Right renal cortex interstitium (tissue), 3 donors: ENCODE data around the gene PLEKHA1. TPM values are rescaled to one million over a fixed set of nuclear protein-coding genes. Genes with fewer than 3 reads are reported as not detected.

Source experiments
- DNase-seq, 3 donors: peaks; one replicate each; pipeline ENCODE4 v3.0.0-alpha.2; 2013; ENCODE audit warnings: low read depth in 3 of 3, low spot score in 2 of 3
- polyA plus RNA-seq, 3 donors: library from polyadenylated mRNA; unstranded; fragments of 120-200 nt; gene quantifications; one replicate each; pipeline ENCODE4 v1.2.1, GENCODE V29; 2013; ENCODE audit not compliant: insufficient read length in 3 of 3

Gene PLEKHA1
- polyA plus RNA-seq, 3 donors = 91.8 to 105 (median 94.5) TPM

DNA sequence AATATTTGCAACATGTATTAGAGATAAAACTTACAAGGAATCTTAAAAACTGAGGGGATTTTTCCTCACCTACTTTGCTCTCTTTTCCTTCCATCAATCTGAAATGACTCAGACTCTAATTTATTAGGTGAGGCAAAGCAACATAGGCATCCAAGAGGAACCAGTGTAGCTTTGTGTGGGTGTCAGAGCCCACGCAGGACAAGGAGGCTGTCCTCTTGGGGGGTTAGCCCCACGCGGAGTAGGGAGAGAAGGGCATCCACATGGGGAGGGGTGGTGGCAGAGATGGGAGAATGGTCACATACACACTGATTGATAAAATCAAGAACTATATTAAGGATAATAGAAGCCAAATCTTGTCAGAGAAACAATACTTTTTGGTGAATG lies 46.1 kb downstream of the PLEKHA1 start:
- no peak for DNase-seq

GRCh38 chr10:122421054-122421625 lies 46.6 kb downstream of the PLEKHA1 start:
- DNase-seq = no peak

DNA sequence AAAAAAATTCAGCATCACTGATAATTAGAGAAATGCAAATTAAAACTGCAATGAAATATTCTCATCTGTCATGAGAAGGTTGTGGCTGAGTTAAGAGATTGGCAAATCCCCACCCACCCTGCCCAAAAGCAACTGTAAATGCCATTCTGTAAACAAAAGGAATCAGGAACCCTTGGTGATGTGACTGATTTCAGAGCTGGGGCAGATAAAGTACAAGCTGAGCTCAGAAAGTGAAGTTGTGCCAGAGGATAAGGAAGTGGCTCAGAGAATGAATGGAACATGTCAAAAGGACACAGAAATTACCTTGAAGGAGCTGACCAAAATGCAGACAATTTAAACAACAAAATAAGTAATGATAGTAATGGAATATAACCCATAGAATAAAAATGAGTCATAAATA lies 47.2 kb downstream of the PLEKHA1 start:
- no peak for DNase-seq

DNA sequence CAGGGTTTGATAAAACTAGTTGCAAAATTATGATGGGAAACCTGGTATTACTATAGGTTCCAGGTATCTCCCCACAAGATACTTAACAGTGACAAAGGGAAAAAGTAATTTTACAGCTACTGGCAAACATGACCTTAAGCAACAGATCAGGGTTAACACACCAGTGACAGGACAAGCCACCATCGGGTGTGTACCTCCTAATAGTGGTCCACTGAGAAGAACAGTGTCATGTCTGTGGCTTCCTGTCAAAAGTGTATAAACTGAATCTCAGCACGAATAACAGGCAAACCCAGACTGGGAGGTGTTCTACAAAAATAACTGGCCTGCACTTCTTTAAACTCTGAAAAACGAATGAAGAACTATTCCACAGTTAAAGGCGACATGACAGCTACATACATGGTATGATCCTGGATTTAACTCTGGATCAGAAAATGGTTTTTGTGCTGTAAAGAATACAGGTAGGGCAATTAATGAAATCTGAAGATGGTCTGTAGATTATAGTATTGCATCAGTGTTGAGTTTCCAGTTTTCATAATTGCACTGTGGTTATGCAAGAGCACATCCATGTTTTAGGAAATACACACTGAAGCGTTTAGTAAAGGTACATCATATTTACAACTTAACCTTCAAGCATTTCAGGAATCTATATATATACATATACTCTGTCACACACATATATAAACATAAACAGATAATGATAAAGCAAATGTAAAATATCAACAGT lies 47.9 kb downstream of the PLEKHA1 start:
- no peak for DNase-seq

GRCh38 chr10:122424059-122424458 lies 49.6 kb downstream of the PLEKHA1 start:
- no peak for DNase-seq

DNA sequence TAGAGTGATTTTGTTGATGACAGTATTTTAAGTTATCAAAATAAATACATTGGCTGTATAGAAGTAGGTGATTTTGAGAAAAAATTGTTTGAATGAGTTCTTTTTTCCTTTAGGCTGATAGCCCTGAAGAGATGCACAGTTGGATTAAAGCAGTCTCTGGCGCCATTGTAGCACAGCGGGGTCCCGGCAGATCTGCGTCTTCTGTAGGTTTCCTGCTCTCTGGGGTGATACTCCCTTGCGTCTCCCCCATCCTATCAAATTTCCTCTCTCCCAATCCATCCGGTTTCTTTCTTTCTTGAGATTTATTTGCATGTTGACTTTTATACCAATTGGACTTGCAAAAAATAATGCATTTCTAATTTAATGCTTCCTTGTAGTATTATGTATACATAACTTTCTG lies 52.3 kb downstream of the PLEKHA1 start:
- DNase-seq = no peak

DNA sequence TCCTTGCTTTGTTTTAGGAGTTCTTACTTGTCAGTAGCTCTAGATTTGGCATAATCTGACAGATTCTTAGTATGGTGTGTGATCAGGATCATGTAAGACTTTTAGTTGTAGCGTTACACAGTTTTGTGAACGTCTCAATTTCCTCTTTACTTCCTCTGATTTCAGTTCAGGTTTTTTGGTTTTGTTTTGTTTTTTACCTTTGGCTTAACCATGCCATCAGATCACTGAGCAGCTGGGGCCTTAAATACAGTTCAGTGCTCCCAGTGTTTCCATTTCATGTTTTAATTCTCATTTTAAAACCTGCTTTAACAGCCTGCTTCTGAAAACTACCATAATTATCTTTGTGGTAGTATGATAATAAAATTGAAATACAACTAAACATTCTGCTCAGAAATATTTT lies 52.8 kb downstream of the PLEKHA1 start:
- DNase-seq = no peak

DNA sequence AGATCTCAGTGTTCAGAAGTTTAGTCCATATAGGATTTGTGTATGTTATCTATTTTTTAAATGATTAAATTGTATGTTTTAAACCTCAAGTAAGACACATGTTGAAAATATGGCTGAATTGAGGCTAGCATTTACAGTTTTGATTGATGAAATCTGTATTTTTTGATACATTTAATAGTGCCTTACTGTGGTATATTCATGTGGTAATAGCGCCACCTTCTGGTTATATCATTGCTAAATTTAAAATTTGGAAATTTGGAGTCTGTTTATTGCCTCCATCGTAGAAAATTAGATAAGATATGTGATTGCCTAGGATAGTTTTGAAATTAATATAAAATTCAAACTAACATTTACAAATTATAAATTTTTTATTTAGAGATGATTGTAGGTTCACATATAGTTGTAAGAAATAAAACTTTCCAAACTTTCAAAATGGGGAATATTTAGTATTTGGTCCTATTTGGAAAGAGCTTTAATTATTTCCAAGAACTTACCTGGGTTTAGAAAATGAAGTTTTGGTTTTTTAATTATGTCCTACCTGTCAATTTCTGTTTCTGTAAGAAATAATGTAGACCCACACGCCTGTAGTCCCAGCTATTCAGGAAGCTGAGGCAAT lies 60.8 kb downstream of the PLEKHA1 start:
- DNase-seq = no peak

- DNase-seq = no peak
These were observed 67.5 kb downstream of the PLEKHA1 start for GRCh38 chr10:122441961-122442360.

GRCh38 chr10:122445469-122445868 lies 71.0 kb downstream of the PLEKHA1 start:
- no peak for DNase-seq

- no peak for DNase-seq
These were observed 71.4 kb downstream of the PLEKHA1 start for GRCh38 chr10:122445904-122446303.

GRCh38 chr10:122446668-122447423 lies 72.3 kb downstream of the PLEKHA1 start:
- DNase-seq = no peak

GRCh38 chr10:122448600-122448999 lies 74.1 kb downstream of the PLEKHA1 start:
- DNase-seq = no peak

DNA sequence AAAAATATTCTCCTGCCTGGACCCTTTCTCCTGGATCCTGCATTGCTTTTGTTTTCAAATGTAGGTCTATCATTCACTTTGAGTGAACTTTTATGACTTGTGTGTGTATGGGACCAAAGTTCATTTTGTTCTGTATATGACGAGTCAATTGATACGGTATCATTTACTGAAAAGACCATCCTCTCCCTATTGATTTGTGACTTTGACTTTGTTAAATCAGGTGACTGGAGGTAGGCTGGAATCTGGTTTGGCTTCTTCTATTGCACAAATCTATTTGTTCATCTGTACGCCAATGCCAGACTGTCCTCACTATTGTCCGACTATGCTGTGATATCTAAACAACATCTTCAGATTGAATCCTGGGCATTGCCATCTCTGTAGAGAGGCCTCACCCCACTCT lies 74.6 kb downstream of the PLEKHA1 start:
- no peak for DNase-seq

GRCh38 chr10:122450353-122450990 lies 76.0 kb downstream of the PLEKHA1 start:
- DNase-seq = no peak

DNA sequence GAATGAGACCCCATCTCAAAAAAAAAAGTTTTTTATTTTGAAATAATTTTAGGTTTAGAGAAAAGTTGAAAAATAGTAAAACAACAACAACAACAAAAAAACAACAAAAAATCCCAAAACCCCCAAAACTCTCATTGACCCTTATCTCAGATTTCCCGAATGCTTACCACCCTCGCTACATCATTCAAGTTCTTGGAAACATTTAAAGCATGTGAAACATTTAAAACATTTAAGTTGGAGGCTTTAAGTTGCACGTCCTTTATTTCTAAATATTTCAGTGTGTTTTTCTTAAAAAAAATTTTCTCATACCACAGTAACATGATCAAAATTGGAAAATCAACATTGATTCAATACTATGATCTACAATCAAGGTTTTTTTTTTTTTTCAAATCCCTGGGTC lies 79.6 kb downstream of the PLEKHA1 start:
- DNase-seq = no peak

DNA sequence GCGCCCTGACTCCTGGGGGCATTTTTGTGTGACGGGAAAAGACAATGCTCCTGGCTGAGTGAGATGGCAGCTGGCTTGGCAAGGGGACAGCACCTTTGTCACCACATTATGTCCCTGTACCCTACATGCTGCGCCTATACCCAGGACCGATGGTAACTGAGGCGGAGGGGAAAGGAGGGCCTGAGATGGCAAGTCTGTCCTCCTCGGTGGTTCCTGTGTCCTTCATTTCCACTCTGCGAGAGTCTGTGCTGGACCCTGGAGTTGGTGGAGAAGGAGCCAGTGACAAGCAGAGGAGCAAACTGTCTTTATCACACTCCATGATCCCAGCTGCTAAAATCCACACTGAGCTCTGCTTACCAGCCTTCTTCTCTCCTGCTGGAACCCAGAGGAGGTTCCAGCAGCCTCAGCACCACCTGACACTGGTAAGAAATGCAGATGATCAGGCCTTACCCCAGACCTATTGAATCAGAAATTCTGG lies 80.1 kb downstream of the PLEKHA1 start, which contains the start of gene ARMS2:
TSS of gene ARMS2 (plus strand) at position 51 of the 478 bp plus-strand sequence. CDS start at position 126, 75 bp downstream.
- DNase-seq = no peak

DNA sequence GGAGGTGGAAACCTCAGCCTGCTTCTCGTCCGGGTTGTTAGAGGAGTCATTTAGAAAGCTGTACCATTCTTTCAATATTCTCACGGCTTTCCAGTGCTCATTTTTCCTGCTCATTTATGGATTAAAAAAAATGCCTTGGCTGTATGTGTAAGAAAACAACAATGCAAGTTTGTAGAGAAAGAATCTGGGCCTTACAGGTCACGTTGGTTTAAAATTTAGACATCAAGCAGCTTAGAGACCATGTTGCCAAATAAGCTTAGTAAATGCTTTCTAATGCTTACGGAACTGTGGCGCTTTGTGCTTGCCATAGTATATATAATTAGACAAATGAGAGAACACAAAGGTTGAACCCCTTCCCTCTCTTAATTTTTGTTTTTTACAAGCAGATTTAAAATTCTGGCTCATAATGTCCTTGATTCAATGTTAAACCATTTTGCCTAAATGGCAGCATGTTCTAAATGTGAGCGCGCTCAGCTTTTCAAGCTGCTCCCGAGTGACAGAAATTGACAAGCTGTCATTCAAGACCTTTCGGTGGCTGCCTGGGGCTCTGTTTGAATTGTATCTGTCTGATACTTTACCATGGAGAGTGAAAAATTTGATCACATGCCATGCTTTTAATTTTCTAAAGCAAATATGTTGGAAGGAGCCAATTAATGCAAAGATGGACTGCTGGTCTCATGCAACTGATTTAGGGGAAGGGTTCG lies 81.0 kb downstream of the PLEKHA1 start:
- DNase-seq = no peak

GRCh38 chr10:122457934-122458333 lies 83.4 kb downstream of the PLEKHA1 start:
- no peak for DNase-seq

DNA sequence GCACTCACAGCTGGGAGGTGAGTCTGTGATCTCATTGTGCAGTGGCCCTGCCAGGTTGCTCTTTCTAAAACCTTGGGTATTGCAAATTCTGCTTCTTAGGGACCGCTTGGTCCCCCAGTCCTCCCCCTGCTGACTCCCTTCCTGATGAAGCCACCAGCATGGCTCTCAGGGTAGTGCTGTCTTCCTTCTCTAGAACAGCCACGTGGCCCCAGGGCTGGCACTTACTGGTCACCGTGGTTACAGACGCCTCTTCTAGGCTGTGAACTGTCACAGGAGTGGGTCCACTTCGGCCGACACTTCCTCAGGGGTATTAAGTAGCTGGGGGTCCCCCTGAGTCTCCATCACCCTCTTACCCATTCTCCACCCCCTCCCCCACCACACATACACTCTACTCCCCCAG lies 84.2 kb downstream of the PLEKHA1 start:
- DNase-seq = no peak
